Measurements from ENCODE around the gene RALGAPB. TPM values are rescaled to one million over a fixed set of nuclear protein-coding genes. Genes with fewer than 3 reads are reported as not detected.

The RALGAPB gene
- total and polyA plus RNA-seq, 10 donors = 6.8 to 62.5 (median 44.1) TPM

DNA sequence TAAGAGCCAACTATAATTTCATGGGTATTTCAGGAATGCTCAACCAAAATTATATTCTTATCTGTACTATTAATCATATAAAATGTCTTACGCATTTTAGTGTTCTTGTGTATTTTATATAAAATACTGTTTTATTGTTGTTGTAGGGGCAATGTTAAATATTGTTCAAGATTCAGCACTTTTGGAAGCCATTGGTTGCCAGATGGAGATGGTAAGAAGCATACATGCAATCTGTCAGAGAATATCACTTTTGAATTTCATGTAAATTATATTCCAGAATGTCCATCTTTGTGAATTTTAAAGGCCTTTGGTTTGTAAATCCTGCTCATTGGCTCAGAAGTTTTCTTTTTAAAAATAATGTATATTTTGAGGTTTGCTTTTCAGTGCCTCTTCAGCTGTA lies 58.4 kb downstream of the RALGAPB start:
- Histone ChIP-seq H3K27ac (no peak overlapping the region), H3K4me1 (no peaks in the 10 kb centered on the region), H3K4me3 (no peak overlapping the region), H3K9me3 (no peaks in the 10 kb centered on the region), H3K27me3 (replicated peaks in 1 of 7) (no peaks in the 10 kb centered on the region), H3K36me3 (peaks cover 0 to 100% (median 74%) of the 10 kb centered on the region in 6 donors)
- no peak for DNase-seq
- 93 to 100% (median 96%) methylated on average over 1 of the region's 1 CpG for WGBS, 5 donors
- intact Hi-C loops (cut with DNase I; ENCODE audit: low total_unique reads) = no loop called here
- TF ChIP-seq CTCF (IDR thresholded peaks at IDR 0.05 in 8 of 11, conservative IDR thresholded peaks at IDR 0.05 in 3 of 11) (no peak), POLR2A (IDR thresholded peaks at IDR 0.05) (no peak), POLR2AphosphoS5 (IDR thresholded peaks at IDR 0.05) (no peak)

DNA sequence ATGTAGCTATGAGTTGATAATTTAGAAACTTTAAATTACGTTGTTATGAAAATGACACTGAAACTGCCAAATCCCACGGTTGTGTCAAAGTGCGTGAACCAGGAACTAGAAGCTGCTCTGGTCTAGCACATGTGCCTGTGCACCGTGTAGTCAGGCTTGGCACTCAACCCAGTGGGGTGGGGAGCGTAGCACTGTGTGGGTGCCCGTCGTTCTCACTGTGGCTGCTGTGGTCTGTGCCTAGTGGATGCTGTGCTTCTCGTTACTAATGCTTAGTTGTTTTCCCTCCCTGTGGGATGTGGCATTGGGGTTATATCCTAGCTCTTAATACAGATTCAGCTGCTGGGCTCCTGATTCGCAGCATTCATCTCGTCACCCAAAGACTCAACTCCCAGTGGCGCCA lies 62.1 kb downstream of the RALGAPB start:
- intact Hi-C loops (cut with DNase I; ENCODE audit: low total_unique reads) = no loop called here
- no peak for TF ChIP-seq POLR2AphosphoS5 (IDR thresholded peaks at IDR 0.05)
- DNase-seq = no peak
- H3K4me3 ChIP-seq = no peak overlapping the region
- H3K27me3 ChIP-seq (replicated peaks in 1 of 7) = no peaks in the 10 kb centered on the region
- no peaks in the 10 kb centered on the region for H3K4me1 ChIP-seq
- H3K9me3 ChIP-seq = no peaks in the 10 kb centered on the region
- 85 to 93% (median 87%) methylated on average over 11 of the region's 11 CpGs for WGBS, 5 donors
- peaks cover 0 to 100% (median 77%) of the 10 kb centered on the region in 6 donors for H3K36me3 ChIP-seq
- no peak overlapping the region for H3K27ac ChIP-seq

- H3K4me1 ChIP-seq = no peaks in the 10 kb centered on the region
- no peak overlapping the region for H3K4me3 ChIP-seq
- DNase-seq = no peak
- H3K9me3 ChIP-seq = no peaks in the 10 kb centered on the region
- TF ChIP-seq CTCF (IDR thresholded peaks at IDR 0.05 in 8 of 11, conservative IDR thresholded peaks at IDR 0.05 in 3 of 11) (no peak), POLR2A (IDR thresholded peaks at IDR 0.05) (no peak)
- H3K36me3 ChIP-seq = peaks cover 0 to 100% (median 85%) of the 10 kb centered on the region in 6 donors
- intact Hi-C loops (cut with DNase I; ENCODE audit: low total_unique reads) = no loop called here
- H3K27me3 ChIP-seq (replicated peaks in 1 of 7) = no peaks in the 10 kb centered on the region
- WGBS, 5 donors = 93 to 98% (median 97%) methylated on average over 2 of the region's 2 CpGs
- H3K27ac ChIP-seq = no peak overlapping the region
Observed at GRCh38 chr20:38536310-38536709, 63.7 kb downstream of the RALGAPB start.

- TF ChIP-seq CTCF (IDR thresholded peaks at IDR 0.05 in 8 of 11, conservative IDR thresholded peaks at IDR 0.05 in 3 of 11) = no peak
- TF ChIP-seq POLR2A (IDR thresholded peaks at IDR 0.05) = no peak
- no peak for TF ChIP-seq POLR2AphosphoS5 (IDR thresholded peaks at IDR 0.05)
- Histone ChIP-seq H3K27me3 (replicated peaks in 1 of 7) (no peaks in the 10 kb centered on the region), H3K27ac (no peak overlapping the region), H3K9me3 (no peaks in the 10 kb centered on the region), H3K4me1 (no peaks in the 10 kb centered on the region), H3K4me3 (no peak overlapping the region), H3K36me3 (peaks cover 4 to 100% (median 85%) of the 10 kb centered on the region in 6 donors)
- intact Hi-C loops (cut with DNase I; ENCODE audit: low total_unique reads) = no loop called here
- 98 to 100% (median 98%) methylated on average over 1 of the region's 1 CpG for WGBS, 5 donors
- DNase-seq = no peak
Observed at GRCh38 chr20:38537176-38537575, 64.5 kb downstream of the RALGAPB start.

- peaks cover 4 to 100% (median 88%) of the 10 kb centered on the region in 6 donors for H3K36me3 ChIP-seq
- TF ChIP-seq POLR2AphosphoS5 (IDR thresholded peaks at IDR 0.05) = no peak
- no peak for TF ChIP-seq POLR2A (IDR thresholded peaks at IDR 0.05)
- no peak for TF ChIP-seq CTCF (IDR thresholded peaks at IDR 0.05 in 8 of 11, conservative IDR thresholded peaks at IDR 0.05 in 3 of 11)
- DNase-seq = no peak
- H3K9me3 ChIP-seq = no peaks in the 10 kb centered on the region
- WGBS, 5 donors = 95 to 99% (median 98%) methylated on average over 2 of the region's 2 CpGs
- H3K4me1 ChIP-seq = no peaks in the 10 kb centered on the region
- H3K27ac ChIP-seq = no peak overlapping the region
- no peak overlapping the region for H3K4me3 ChIP-seq
- intact Hi-C loops (cut with DNase I; ENCODE audit: low total_unique reads) = no loop called here
- H3K27me3 ChIP-seq (replicated peaks in 1 of 7) = no peaks in the 10 kb centered on the region
Observed at GRCh38 chr20:38538789-38539188, 66.1 kb downstream of the RALGAPB start.

Data from spleen (tissue), 11 donors.